IPS-NIHi7 (cell line): ENCODE measurements around the gene MEFV.
A peak's percentile ranks its signal among the peaks of the same experiment; 100 is the strongest.
"Not testable (repeated sequence)": the region's sequence is repeated elsewhere in the genome, so short reads cannot be mapped to it uniquely, and the experiment has no call there.

ENCODE experiments used
- DNase-seq: peaks from one replicate; pipeline ENCODE4 v3.0.0; 2012; ENCODE audit warnings: mixed read lengths; ENCODE audit errors: extremely low spot score

MEFV gene, protein sequence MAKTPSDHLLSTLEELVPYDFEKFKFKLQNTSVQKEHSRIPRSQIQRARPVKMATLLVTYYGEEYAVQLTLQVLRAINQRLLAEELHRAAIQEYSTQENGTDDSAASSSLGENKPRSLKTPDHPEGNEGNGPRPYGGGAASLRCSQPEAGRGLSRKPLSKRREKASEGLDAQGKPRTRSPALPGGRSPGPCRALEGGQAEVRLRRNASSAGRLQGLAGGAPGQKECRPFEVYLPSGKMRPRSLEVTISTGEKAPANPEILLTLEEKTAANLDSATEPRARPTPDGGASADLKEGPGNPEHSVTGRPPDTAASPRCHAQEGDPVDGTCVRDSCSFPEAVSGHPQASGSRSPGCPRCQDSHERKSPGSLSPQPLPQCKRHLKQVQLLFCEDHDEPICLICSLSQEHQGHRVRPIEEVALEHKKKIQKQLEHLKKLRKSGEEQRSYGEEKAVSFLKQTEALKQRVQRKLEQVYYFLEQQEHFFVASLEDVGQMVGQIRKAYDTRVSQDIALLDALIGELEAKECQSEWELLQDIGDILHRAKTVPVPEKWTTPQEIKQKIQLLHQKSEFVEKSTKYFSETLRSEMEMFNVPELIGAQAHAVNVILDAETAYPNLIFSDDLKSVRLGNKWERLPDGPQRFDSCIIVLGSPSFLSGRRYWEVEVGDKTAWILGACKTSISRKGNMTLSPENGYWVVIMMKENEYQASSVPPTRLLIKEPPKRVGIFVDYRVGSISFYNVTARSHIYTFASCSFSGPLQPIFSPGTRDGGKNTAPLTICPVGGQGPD

DNA sequence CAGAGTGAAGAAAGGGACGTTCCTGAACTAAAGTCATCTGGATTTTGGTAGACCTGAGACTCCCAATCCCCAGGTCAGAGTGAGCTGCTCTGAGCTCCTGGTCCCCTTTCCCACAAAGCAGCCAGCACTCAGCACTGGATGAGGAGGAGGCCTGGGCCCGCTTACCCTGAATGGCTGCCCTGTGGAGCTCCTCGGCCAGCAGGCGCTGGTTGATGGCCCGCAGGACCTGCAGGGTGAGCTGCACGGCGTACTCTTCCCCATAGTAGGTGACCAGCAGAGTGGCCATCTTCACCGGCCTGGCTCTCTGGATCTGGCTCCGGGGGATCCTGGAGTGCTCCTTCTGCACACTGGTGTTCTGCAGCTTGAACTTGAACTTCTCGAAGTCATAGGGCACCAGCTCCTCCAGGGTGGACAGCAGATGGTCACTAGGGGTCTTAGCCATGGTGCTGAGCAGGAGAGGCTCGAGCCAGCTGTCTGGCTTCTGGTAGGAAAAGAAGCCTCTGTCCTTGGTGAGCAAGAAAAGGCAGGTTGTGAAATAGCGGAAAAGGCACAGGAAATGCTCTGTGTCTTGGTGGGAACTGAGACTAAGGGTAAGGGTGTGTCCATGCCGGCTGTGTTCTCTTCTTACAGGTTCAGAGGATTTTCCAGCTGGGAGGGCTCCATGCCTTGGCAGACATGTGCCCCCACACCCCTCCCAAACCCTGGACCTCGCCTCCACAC lies at the start of gene MEFV:
TSS of gene MEFV (minus strand) at position 488 of the 720 bp plus-strand sequence. CDS start at position 442, 46 bp downstream.
- DNase-seq, result no peak

DNA sequence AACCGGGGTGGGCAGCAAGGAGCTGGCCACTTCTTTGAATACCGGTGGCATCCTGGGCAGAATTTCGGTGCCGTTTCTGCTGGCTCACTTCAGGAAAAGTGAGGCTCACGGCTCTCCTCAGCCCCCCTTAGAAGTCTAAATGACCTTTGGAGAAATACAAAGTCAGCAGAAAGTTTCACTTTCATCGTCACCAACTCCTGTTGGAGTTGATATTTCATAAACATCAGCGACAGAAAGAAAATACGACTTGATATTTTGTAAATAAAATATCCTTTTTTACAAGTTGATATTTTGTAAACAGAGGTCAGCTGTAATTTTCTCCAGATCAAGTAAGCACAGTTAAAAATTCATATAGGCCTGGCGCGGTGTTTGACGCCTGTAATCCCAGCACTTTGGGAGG lies 49.6 kb upstream of the MEFV start:
- DNase-seq, result no peak

DNA sequence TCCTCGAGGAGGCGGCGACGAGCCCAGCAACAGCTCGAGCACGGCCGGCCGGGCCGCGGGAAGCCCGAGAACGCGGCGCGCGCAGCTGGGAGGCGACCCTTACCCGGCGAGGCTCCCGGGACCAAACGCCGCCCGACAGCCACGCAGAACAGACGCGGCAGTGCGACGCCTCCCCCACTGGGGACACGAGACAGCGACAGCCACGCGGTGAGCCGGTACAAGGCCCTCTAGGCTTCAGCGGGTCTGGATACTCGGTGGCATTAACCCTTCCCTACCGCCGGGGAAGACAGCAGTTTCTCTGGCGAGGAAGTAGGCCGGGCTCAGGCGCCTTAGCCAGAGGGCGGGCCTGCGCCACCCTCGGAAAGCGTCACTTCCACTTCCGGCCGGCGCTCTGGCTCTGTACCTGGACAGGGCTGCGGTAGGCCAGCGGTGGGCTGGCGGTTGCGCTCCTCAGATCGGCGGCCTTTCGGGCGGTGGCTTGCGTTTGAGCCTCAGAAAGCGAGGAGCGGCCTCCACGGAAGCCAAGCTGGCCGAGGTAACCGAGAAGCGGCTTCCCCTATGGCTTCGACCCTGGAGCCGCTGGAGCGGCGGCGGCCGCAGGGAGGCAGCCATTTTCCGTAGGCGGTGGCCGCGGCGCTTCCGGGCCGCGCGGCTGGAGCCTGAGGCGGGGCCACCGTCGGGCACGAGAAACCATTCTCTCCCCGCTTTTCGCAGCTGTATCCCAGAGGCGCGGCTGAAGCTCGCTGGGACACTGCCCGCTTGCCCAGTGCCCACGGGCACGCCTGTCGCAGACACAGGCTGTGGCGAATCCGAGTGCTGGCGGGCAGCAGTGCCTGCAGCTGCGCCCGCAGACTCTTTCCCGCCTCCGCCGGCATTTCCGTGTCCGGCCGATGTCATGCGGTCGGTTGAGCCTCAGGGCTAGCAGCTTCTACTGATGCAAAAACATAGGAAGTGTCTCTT lies 49.0 kb upstream of the MEFV start, which contains the start of the genes TIGD7 and ZNF75A:
TSS of gene TIGD7 (minus strand) at position 322 of the 960 bp plus-strand sequence. CDS start 4,816 bp downstream, outside the sequence.
TSS of gene ZNF75A (plus strand) at position 389 of the 960 bp plus-strand sequence. CDS start 2,932 bp downstream, outside the sequence.
- DNase-seq, result peak; percentile 86

DNA sequence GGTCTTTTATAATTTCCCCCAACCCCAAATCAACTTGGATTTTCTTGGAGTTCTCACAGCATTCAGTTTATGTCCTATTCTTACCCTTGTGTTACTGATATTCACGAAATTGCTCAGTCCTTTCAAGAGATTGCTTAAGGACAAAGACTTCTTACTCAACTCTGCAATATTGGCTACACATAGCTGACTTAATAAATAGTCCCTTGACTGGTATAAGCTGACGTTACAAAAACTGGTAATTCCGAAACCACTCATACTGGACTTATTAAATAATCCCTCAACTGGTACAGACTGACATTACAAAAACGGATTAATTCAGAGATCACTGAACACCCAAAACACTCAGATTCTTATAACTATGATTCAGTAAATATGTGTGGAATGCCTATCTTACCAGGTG lies 47.9 kb upstream of the MEFV start:
- DNase-seq, result no peak

DNA sequence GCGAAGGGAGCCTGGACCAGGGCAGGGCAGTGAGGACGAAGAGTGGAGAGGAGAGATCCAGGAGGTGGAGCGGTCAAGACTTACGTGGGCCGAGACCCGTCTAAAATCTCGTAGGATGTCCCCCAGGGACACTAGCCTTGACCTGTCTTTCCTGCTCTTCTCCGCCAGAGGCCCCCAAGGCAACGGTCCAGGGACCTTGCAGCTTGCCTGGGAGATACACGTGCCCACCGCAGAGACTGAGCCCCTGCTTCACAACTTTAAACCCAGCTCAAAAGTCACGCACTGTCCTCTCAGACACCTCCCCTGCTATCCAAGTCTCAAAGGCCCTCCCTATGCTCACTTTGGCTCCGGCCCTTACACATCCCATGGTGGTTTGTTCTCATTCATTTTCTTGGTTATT lies 39.4 kb upstream of the MEFV start:
- DNase-seq, result no peak

DNA sequence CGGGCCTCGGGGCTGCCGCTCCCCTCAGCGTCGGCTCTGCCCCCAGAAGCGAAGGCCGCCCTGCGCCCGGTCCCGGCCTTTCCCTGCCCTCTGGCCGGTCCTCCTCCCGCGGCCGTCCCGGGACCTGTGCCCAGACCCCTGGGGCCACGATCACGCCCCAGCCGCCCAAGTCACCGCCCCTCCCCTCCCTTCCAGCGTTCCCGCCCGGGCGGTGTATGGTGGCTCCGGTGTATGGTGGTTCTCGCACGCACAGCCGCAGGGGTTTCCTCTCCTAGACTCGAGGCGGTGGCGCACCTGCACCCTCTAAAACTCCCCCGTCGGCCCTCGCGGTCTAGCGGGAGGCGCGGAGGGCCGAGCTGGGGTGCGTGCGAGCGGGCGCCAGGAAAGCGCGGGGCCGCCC lies 38.8 kb upstream of the MEFV start:
- no peak for DNase-seq

DNA sequence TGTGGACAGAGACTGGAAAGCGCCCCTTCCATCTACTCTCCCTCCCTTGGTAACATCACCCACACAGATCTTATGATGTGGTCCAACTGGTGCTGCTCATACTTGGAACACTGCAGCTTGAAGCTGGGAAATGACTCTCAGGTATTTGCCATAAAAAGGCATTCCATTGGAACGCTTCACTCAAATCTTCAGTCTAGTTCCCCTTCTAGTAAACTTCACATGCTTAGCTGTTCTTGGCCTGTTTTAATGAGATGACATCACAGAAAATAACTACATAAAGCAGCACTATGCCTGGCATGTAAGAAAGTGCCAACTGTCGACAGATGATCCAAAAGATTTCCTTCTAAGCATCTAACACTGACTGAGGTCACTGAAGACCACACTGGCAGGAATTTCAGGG lies 36.2 kb upstream of the MEFV start:
- no peak for DNase-seq

DNA sequence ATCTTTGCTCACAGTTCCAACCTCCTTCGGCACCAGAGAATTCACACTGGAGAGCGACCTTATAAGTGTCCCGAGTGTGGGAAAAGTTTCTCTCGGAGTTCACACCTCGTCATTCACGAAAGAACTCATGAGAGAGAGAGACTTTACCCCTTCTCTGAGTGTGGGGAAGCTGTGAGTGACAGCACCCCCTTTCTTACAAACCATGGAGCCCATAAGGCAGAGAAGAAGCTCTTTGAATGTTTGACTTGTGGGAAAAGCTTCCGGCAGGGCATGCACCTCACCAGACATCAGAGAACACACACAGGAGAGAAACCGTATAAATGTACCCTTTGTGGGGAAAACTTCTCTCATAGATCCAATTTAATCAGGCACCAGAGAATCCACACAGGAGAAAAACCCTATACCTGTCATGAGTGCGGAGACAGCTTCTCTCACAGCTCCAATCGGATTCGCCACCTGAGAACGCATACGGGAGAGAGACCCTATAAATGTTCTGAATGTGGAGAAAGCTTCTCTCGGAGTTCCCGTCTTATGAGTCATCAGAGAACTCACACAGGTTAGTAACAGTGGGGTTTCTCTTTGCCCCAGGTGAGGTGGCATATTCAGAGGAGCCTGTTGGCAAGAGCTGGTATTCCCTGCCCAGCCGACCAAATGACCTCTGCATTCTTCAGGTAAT lies 33.7 kb upstream of the MEFV start:
- no peak for DNase-seq

DNA sequence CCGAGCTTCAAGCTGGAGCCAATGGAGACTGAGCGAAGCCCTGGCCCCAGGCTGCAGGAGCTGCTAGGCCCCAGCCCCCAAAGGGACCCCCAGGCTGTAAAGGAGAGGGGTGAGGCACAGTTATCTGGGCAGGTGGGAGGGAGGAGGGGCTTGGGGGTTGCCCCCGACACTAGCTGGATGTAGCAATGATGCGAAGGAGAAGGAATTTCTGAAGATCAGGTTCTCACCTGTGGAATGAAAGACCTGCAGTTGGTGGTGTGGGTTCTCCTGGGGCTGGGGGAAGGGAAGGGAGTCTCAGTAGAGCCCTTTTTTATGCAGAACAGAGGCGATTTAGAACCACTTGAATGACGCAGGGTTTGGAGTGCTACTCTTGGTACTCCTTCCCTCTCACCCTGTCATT lies 28.7 kb upstream of the MEFV start:
- DNase-seq, result no peak

DNA sequence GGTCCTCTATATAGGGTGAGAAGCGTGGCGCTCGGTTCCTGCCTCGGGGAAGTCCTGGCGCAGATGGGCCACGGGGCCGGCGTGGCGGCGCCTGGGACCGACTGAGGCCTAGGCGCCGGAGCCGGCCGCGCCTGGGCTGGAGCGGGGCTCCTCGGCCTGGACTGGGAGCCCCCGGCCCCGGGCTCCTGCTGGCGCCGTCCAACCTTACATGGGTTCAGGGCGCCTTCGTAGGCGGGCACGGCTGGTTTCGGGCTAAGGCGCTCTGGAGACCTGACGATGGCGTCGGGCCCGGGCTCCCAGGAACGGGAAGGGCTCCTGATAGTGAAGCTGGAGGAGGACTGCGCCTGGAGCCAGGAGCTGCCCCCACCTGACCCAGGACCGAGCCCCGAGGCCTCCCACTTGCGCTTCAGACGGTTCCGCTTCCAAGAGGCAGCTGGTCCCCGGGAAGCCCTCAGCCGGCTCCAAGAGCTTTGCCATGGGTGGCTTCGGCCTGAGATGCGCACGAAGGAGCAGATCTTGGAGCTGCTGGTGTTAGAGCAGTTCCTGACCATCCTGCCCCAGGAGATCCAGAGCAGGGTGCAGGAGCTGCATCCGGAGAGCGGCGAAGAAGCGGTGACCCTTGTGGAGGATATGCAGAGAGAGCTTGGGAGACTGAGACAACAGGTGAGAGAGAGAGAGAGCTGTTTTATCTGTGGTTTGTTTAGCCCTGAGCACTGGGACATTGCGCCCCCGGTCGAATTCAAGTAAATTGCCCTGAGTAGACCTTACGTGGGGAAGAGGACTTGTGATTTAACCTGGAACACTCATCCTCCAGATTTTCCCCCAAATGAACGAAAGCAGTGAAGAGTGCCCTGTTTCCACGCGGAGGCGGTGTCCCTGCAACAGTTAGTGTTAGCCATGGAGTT lies 27.4 kb upstream of the MEFV start:
- no peak for DNase-seq

DNA sequence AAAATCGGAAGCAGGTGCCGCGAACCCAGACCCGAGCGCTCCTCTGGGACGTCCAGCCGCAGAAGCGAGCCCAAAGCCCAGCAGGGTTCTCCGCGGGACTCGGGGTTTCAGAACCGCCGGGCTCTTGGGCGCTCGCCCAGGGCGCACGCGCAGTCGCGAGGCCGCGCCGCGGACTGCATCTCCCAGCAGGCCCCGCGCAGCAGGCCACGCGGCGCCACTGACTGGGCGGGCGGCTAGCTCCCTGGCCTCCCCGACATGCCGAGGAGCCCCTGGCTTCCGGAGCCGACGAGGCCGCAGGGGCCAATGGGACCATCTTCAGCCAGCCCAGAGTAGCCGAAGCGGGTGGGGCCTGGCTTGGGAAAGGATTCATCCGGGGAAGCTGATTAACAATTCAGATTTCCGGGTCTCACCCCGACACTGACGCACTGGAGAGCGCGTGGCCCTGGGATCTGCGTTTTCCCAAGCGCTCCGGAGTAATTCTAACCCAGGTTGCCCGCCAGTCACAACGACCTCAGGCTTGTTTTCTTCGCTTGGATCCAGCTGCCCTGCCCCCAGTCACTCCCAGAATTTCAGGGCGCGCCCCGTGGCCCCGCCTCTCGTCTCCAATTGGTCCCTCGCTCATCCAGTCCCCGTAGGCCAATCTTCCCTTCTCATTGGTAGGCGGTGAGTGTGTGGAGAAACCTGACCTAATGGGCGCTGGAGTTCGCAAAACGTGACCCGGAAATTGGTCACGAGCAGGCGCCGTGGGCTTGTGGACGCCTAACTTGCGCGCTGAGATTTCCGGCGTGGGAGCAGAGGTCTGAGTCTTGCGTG lies 26.5 kb upstream of the MEFV start, which contains the start of gene ZNF263:
TSS of gene ZNF263 (plus strand) at position 762 of the 813 bp plus-strand sequence. CDS start 328 bp downstream, outside the sequence.
- peak; percentile 97 for DNase-seq

DNA sequence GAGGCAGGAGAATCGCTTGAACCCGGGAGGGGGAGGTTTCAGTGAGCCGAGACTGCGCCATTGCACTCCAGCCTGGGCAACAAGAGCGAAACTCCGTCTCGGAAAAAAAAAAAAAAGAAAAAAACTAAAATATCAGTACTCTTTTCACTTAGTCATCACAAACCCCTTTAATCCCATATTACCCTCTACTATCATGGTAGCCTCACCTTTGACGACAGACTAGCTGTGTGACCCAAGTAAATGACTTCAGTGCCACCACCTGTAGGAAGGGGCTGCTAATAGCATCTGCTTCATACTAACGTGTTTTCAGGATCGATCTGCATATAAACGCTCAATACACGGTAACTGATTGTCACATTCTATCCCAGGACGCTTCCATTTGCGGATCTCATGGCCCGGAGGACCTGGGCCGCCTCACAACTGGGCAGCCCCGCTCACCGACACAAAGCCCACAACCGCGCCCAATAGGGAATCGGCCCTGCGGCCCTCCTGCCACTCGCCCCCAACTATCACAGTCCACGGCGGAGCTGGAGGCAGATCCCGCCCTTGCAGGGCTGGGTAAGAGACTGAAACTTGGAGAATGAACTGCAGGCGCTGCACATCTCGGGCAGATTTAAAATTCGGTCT lies 25.8 kb upstream of the MEFV start:
- DNase-seq, result peak; percentile 80

DNA sequence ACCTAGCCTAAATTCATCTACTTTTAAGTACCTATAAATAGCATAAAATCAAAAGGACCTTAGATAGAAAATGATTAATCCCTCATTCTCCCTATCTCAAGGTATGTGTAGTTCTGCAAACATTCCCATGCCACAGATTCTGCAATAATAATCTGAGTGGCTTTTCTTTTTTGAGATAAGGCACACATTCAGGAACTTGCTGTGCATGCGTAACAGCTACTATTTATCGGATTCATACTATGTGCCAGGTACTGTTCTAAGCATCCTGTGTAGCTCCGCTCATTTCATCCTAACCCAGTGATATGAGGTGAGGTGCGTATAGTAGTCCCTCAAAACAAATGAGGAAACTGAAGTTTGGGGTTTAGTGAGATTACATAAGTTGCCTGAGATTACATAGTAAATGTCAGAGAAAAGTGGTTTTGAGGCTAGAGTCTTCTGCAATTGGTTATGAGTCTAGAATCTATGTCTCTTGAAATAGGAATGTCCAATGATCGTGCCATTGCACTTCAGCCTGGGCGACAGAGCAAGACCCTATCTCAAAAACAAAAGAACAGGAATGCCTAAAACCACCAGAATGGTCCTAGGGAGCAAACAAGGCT lies 24.9 kb upstream of the MEFV start:
- DNase-seq, result no peak

DNA sequence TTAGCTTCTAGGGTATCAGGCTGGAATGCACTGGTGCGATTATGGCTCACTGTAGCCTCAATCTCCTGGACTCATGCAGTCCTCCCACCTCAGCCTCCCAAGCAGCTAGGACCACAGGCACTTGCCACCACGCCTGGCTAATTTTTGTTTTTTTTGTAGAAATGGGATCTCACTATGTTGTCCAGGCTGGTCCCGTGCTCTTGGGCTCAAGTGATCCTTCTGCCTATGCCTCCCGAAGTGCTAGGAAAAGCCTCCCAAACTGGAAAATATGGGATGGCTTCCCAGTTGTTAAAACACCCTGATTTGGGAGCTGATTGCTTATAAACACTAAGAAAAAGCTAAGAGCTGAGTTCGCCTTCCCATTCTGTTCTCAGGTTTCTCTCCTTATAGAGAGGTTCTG lies 20.2 kb upstream of the MEFV start:
- DNase-seq, result no peak

DNA sequence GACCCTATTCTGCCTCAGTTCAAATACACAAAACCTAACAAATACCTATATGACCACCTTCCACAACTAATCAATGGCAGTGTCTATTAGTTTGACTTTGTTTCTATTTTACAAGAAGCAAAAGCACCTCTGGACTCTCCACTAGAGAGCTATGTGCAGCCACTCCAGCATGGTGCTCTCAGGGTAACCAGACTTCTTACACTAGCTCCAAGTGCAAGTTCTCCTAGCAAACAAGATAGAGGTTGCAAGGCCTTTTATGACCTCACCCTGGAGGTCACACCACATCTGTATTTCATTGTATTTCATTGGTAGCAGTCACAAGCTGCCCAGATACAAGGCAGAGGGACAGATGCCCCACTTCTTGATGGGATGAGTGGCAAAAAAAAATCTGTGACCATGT lies 18.5 kb upstream of the MEFV start:
- DNase-seq, result no peak

DNA sequence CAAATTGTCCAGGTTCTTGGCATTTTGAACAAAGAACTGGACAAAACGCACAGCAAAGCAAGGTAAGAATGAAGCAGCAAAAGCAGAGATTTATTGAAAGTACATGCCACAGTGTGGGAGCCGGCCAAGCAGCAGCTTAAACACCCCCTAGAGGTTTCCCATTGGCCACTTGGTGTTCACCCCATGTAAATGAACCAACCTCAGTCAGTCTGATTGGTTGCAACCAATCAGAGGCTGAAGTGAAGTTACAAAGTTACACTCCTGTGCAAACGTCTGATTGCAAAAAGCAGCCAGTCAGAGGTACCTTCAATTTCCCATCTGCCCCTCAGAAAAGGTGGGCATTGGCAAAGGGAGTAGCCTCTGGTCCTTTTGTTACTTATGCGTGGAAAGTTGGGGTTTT lies 18.1 kb upstream of the MEFV start:
- no peak for DNase-seq

DNA sequence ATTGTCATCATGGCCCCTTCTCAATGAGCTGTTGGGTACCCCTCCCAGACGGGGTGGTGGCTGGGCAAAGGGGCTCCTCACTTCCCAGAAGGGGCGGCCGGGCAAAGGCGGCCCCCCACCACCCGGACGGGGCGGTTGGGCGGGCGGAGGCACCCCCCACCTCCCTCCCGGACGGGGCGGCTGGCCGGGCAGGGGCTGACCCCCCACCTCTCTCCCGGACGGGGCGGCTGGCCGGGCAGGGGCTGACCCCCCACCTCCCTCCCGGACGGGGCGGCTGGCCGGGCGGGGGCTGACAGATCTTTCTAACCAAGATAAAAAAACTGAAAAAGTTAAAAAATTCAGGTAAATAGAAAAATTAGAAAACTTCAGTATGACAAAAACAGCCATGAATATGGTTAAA lies 14.8 kb upstream of the MEFV start:
- not testable (repeated sequence) for DNase-seq
